Pancreas (tissue), 10 donors: ENCODE measurements around the gene TRIAP1. TPM values are rescaled to one million over a fixed set of nuclear protein-coding genes. Genes with fewer than 3 reads are reported as not detected.

Experiments used
- ATAC-seq, 4 donors: fragments of 200-7000 bp; cut with Tn5 transposase; one replicate each; pipeline versions ENCODE4 v1.8.0 to v1.9.1; 2020; ENCODE audit warnings: mild to moderate bottlenecking in 4 of 4, moderate library complexity in 4 of 4
- DNase-seq, 6 donors: peaks; one replicate each; pipeline ENCODE4 v3.0.0-alpha.2; 2020
- FAIRE-seq: peaks from 2 replicates; lab custom pipeline; 2012; peaks lifted over from hg19 to GRCh38; lab: Jason Lieb, UNC
- H3K27ac ChIP-seq, 4 donors: fragments of 200-600 bp; sonication (generic); 1 replicate in 3 of 4; 2 replicates in 1 of 4; pipeline versions ENCODE4 v1.5.0 to v1.8.0; 2020
- H3K27me3 ChIP-seq, 4 donors: fragments of 200-600 bp; one replicate each; pipeline ENCODE4 v1.8.0; 2021
- H3K36me3 ChIP-seq, 3 donors: fragments of 200-600 bp; sonication (generic) in 1 of 3; one replicate each; pipeline versions ENCODE4 v1.5.0 to v1.8.0; 2020 to 2021
- H3K4me1 ChIP-seq, 3 donors: fragments of 200-600 bp; one replicate each; pipeline ENCODE4 v1.8.0; 2021
- H3K4me3 ChIP-seq, 4 donors: fragments of 200-600 bp; sonication (generic) in 2 of 4; one replicate each; pipeline versions ENCODE4 v1.5.0 to v1.8.0; 2020 to 2021
- H3K9me3 ChIP-seq, 4 donors: fragments of 200-600 bp; one replicate each; pipeline ENCODE4 v1.8.0; 2021
- WGBS, 2 donors: extraction: QIAGEN DNeasy Blood & Tissue Kit; methylation state at CpG; one replicate each; pipeline ENCODE4 v1.1.7; 2013; 5-methylcytosine and 5-hydroxymethylcytosine counted together
- intact Hi-C, 3 donors: fragments of 100-400 bp; cut with DNase I; formaldehyde crosslinking; loops; one replicate each; pipeline versions ENCODE4 v1.11.1 to v1.14.2; 2022
- polyA plus RNA-seq, 2 donors: library from polyadenylated mRNA; stranded (reverse); fragments of 200-250 nt; gene quantifications; one replicate each; pipeline ENCODE4 v1.2.3, GENCODE V29; 2013
- total RNA-seq, 6 donors: library from RNA; stranded (reverse); fragmentation: NEBNext Ultra II Directional in 4 of 6; extraction: Animal tissue kit (Norgen Biotek cat#: 25700) in 4 of 6; gene quantifications; one replicate each; pipeline versions ENCODE4 v1.2.1 to v1.2.4, GENCODE V29; 2021 to 2023
- TF ChIP-seq, protein P1 (sequence below), 4 donors: fragments of 200-600 bp; sonication (generic) in 3 of 4; IDR thresholded peaks; one replicate each; pipeline versions ENCODE4 v1.5.0 to v1.8.0; 2021; ENCODE audit warnings: antibody characterized with exemption in 4 of 4
- donor health status: healthy with polysubstance abuse.
- donor health status: DM: no; HTN: no; CAD: no; lungs with moderate emphysema.
- donor health status: DM: no; HTN: no; CAD: no.
- donor health status: control.
- donor health status: control.
- donor health status: Bipolar disorder and iron deficiency.
- donor health status: DM: yes; HTN: yes; CAD: no.
- donor health status: DM: no; HTN: no; CAD: no.
- donor health status: DM: no; HTN: no; CAD: no.
- donor health status: DM: yes; HTN: yes; CAD: no.

The TRIAP1 gene
- total RNA-seq, result 10 to 100 TPM; 13.9 to 25.8 (median 15.4) TPM
- 10 to 100 TPM; 16.3 to 23.8 TPM for polyA plus RNA-seq

DNA sequence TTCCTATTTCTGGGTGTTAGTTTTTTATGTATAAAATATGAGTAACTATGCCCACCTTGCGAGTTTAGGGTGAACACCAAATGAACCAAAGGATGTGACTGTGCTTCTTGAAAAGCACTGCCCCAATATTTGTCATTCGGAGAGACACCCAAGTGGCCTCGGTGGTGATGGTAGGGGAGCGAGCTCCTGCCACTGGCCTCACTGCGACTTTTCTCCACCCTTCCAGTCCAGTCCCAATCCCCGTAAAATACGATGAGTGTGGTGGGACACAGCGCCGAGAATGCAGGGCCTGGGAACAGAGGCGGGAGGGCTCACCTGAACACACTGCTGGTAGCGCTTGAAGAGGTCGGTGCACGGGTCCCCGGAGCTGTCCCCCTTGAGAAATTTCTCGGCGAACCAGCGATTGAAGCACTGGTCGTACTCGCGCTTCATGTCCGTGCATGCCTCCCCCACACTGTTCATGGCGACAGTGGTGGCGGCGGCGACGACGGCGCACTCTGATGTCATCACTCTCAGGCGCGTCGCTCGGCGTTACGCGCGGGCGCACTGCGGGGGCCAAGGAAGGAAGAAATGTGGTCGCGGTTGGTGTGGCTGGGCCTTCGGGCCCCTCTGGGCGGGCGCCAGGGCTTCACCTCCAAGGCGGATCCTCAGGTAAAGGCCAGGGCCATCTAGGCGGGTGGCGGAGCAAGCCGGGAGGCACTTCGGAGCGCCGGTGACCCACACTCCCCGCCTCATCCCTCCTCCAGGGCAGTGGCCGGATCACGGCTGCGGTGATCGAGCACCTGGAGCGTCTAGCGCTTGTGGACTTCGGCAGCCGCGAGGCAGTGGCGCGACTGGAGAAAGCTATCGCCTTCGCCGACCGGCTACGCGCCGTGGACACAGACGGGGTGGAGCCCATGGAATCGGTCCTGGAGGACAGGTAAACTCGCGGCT lies at the start of gene TRIAP1, which contains the start of gene GATC:
TRIAP1 (minus strand) TSS at position 474 of the 933 bp plus-strand sequence; CDS start at position 462, 12 bp downstream.
GATC (plus strand) TSS at position 534 of the 933 bp plus-strand sequence; CDS start at position 571, 37 bp downstream.
- peaks cover 0 to 29% (median 0%) of the 10 kb centered on the region in 3 donors for H3K36me3 ChIP-seq
- TF ChIP-seq, protein P1, sequence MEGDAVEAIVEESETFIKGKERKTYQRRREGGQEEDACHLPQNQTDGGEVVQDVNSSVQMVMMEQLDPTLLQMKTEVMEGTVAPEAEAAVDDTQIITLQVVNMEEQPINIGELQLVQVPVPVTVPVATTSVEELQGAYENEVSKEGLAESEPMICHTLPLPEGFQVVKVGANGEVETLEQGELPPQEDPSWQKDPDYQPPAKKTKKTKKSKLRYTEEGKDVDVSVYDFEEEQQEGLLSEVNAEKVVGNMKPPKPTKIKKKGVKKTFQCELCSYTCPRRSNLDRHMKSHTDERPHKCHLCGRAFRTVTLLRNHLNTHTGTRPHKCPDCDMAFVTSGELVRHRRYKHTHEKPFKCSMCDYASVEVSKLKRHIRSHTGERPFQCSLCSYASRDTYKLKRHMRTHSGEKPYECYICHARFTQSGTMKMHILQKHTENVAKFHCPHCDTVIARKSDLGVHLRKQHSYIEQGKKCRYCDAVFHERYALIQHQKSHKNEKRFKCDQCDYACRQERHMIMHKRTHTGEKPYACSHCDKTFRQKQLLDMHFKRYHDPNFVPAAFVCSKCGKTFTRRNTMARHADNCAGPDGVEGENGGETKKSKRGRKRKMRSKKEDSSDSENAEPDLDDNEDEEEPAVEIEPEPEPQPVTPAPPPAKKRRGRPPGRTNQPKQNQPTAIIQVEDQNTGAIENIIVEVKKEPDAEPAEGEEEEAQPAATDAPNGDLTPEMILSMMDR (IDR thresholded peaks at IDR 0.05), result no peak
- peak; percentile 93 to 98 (median 96) for ATAC-seq
- WGBS, 2 donors, result 0% methylated on average over 73 of the region's 73 CpGs
- H3K27me3 ChIP-seq, result no peaks in the 10 kb centered on the region
- intact Hi-C loops, result no loop called here
- H3K4me1 ChIP-seq, result peaks cover 6 to 22% (median 11%) of the 10 kb centered on the region in 3 donors
- peak within 1 kb of the TSS; percentile 70 to 97 (median 85) for H3K4me3 ChIP-seq
- FAIRE-seq, result no peak
- peak; percentile 81 to 95 (median 84) for DNase-seq
- H3K9me3 ChIP-seq, result no peaks in the 10 kb centered on the region
- peak within 1 kb of the TSS; percentile 89 to 94 (median 92) for H3K27ac ChIP-seq

DNA sequence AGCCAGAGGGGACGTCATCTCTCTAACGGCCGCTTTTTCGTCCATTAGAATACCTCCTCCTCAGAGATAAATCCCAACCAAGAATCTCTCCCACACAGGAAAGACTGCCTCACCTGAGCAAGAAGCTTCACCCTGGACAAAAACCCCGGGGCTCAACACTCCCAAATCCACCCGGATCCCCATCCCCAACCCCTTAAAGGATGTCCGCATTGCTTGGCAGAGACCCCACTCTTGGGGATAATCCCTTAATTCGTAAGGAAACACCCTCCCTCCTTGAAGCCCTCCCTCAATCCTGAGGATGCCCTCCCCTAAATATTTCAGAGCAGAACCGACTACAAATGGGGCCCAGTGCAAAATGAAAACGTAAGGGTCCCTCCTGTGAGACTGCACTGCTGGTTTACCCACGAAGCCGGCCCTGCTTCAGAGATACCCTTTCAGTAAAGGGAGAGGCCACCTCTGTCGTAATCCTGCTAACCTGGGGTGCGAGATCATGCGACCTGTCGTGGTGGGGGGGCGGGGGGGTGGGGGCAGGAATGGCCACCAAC lies 49.1 kb upstream of the TRIAP1 start:
- H3K36me3 ChIP-seq, result no peaks in the 10 kb centered on the region
- no peak for FAIRE-seq
- ATAC-seq, result no peak
- peaks cover 8 to 15% (median 12%) of the 10 kb centered on the region in 3 donors for H3K4me1 ChIP-seq
- intact Hi-C loops, result no loop called here
- TF ChIP-seq, protein P1 (IDR thresholded peaks at IDR 0.05), result no peak
- H3K4me3 ChIP-seq, result peak overlapping the region; percentile 46 to 91 (median 83)
- peak in 1 of 6 donors; percentile 19 for DNase-seq
- WGBS, 2 donors, result 18 to 21% methylated on average over 17 of the region's 17 CpGs
- peak overlapping the region in 3 of 4 donors; percentile 82 to 92 (median 87) for H3K27ac ChIP-seq
- H3K9me3 ChIP-seq, result no peaks in the 10 kb centered on the region
- no peaks in the 10 kb centered on the region for H3K27me3 ChIP-seq

DNA sequence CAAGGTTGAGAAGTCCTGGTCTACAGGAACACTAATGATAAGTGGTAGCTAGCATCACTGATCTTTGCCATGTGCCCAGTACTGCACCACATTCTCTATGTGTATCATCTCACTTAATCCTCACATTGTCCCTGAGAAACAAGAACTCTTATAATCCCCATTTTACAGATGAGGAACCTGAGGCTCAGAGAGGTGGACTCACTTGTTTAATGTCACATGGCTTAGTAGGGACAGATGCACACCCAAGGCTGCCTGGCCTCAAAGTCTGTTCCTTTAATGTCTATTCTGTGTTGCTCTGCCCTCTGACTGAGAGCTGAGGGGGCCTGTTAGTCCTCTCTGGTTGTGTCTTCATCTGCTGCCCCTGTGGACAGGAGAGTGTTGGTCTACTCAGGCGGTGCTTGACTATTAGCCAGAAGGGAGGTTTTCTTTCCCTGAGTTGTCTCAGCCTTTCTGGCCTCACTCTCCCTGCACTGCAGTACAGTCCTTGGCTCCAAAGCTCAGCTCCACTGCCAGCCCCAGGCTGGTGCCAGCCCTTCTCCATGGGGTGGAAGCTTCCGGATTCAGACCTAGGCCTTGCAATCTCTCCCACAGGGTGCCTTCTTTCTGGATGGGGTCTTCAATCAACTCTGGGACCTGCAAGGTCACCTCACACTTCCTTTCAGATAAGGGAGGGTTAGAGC lies 44.8 kb upstream of the TRIAP1 start:
- Histone ChIP-seq H3K36me3 (no peaks in the 10 kb centered on the region), H3K4me3 (no peak overlapping the region), H3K27me3 (no peaks in the 10 kb centered on the region), H3K9me3 (no peaks in the 10 kb centered on the region), H3K4me1 (peaks cover 3 to 12% (median 6%) of the 10 kb centered on the region in 3 donors), H3K27ac (peak overlapping the region in 2 of 4 donors; percentile 5 to 23)
- 44 to 56% methylated on average over 2 of the region's 2 CpGs for WGBS, 2 donors
- DNase-seq (peak; percentile 32 to 80 (median 51)), FAIRE-seq (no peak), ATAC-seq (peak in 3 of 4 donors; percentile 23 to 51 (median 24))
- TF ChIP-seq, protein P1 (IDR thresholded peaks at IDR 0.05), result no peak
- intact Hi-C loops, result no loop called here

DNA sequence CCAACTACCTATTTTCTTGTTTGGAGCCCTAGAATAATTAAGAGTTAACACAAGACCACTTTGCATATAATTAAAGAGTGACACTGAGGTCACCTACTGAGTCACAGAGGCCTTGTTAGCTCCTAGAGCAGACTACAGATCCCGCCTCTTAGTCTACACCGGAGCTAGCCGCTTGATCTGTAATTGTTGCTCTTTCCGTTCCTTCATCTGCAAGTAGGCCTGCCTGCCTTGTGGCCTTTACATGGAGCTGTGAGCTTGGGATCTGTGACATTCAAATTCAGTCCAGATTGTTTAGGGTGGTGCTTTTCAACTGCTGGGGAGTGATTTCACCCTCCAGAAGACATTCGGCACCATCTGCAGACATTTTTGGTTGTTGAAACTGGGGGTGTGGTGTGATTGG lies 44.1 kb upstream of the TRIAP1 start:
- TF ChIP-seq, protein P1 (IDR thresholded peaks at IDR 0.05), result no peak
- 90 to 91% methylated on average over 5 of the region's 5 CpGs for WGBS, 2 donors

More for the DNA sequence above, 44.1 kb upstream of the TRIAP1 start:
- Histone ChIP-seq H3K27me3 (no peaks in the 10 kb centered on the region), H3K36me3 (no peaks in the 10 kb centered on the region), H3K4me1 (peaks cover 3 to 12% (median 6%) of the 10 kb centered on the region in 3 donors), H3K4me3 (no peak overlapping the region), H3K27ac (peak overlapping the region in 1 of 4 donors; percentile 10), H3K9me3 (no peaks in the 10 kb centered on the region)
- no peak for DNase-seq
- no peak for FAIRE-seq
- no peak for ATAC-seq
- intact Hi-C loops, result no loop called here
